H1 (cell line): Measurements from ENCODE around the gene GPLD1. TPM values are rescaled to one million over a fixed set of nuclear protein-coding genes. Genes with fewer than 3 reads are reported as not detected.

Experiments used
- CTCF ChIA-PET: fragments of 300-600 bp; sonication (Branson Sonifier 250); formaldehyde crosslinking; loops from one replicate; lab custom pipeline; 2021; ENCODE audit not compliant: partially characterized antibody; lab: Charles Lee
- POLR2A ChIA-PET: fragments of 300-600 bp; sonication (Branson Sonifier 250); formaldehyde crosslinking; loops from one replicate; lab custom pipeline; 2021; ENCODE audit warnings: inconsistent platforms; ENCODE audit not compliant: partially characterized antibody; lab: Charles Lee
- DNase-seq, 2 experiments: peaks; one replicate each; pipeline versions ENCODE4 v3.0.0 to v3.0.0-alpha.2; 2010 to 2022; ENCODE audit warnings: low spot score in 2 of 2, low read depth in 1 of 2, mixed read lengths in 1 of 2
- FAIRE-seq: peaks from 2 replicates; lab custom pipeline; 2011; peaks lifted over from hg19 to GRCh38; lab: Jason Lieb, UNC
- H2AFZ ChIP-seq: 2 replicates; pipeline ENCODE4 v1.8.1; 2012; ENCODE audit warnings: low read length, inconsistent platforms
- H2AK5ac ChIP-seq: 2 replicates; pipeline ENCODE4 v1.6.1; 2013; ENCODE audit warnings: low read depth, low read length
- H2BK120ac ChIP-seq: replicated peaks from 2 replicates; pipeline ENCODE3; 2013; ENCODE audit warnings: low read depth, low read length, inconsistent platforms
- H2BK12ac ChIP-seq: 2 replicates; pipeline ENCODE4 v1.6.1; 2013; ENCODE audit warnings: low read depth, low read length
- H2BK15ac ChIP-seq: 2 replicates; pipeline ENCODE4 v1.6.1; 2013; ENCODE audit warnings: low read length
- H2BK20ac ChIP-seq: 2 replicates; pipeline ENCODE4 v1.6.1; 2013; ENCODE audit warnings: low read length
- H2BK5ac ChIP-seq: 2 replicates; pipeline ENCODE4 v1.6.1; 2013; ENCODE audit warnings: low read depth, low read length
- H3K14ac ChIP-seq: 2 replicates; pipeline ENCODE4 v1.6.1; 2013; ENCODE audit warnings: inconsistent platforms; ENCODE audit not compliant: insufficient read length
- H3K18ac ChIP-seq: 2 replicates; pipeline ENCODE4 v1.6.1; 2013; ENCODE audit warnings: low read length; ENCODE audit errors: extremely low read depth
- H3K23ac ChIP-seq: 2 replicates; pipeline ENCODE4 v1.6.1; 2013; ENCODE audit warnings: inconsistent platforms; ENCODE audit not compliant: insufficient read length
- H3K23me2 ChIP-seq: 2 replicates; pipeline ENCODE4 v1.6.1; 2013; ENCODE audit warnings: low read depth, low read length
- H3K27ac ChIP-seq: 2 replicates; pipeline ENCODE4 v1.6.1; 2011; ENCODE audit warnings: low read depth, low read length, inconsistent platforms
- H3K27me3 ChIP-seq, 4 experiments: replicated peaks in 1 of 4; 1 replicate in 1 of 4; 2 replicates in 3 of 4; pipeline versions ENCODE4 v1.6.1 to v1.8.1; 2011 to 2013; ENCODE audit warnings: low read length in 3 of 4, mild to moderate bottlenecking in 3 of 4, inconsistent platforms in 2 of 4, mixed read lengths in 2 of 4, moderate library complexity in 1 of 4; ENCODE audit not compliant: control insufficient read depth in 3 of 4, insufficient read depth in 3 of 4; ENCODE audit errors: extremely low read depth in 1 of 4
- H3K36me3 ChIP-seq, 4 experiments: 2 replicates each; pipeline versions ENCODE4 v1.6.1 to v1.8.1; 2011 to 2013; ENCODE audit warnings: mild to moderate bottlenecking in 4 of 4, low read length in 3 of 4, moderate library complexity in 2 of 4, control low read depth in 1 of 4, inconsistent platforms in 1 of 4; ENCODE audit not compliant: insufficient read depth in 4 of 4, control insufficient read depth in 2 of 4
- H3K4ac ChIP-seq: replicated peaks from 2 replicates; pipeline ENCODE3; 2013; ENCODE audit warnings: low read length, low read depth, mixed read lengths, inconsistent platforms; ENCODE audit not compliant: insufficient read length
- H3K4me1 ChIP-seq, 4 experiments: replicated peaks in 1 of 4; 1 replicate in 1 of 4; 2 replicates in 3 of 4; pipeline versions ENCODE4 v1.6.1 to v1.8.1; 2011 to 2013; ENCODE audit warnings: low read length in 3 of 4, inconsistent platforms in 2 of 4, mixed read lengths in 1 of 4; ENCODE audit not compliant: insufficient read depth in 4 of 4, control insufficient read depth in 3 of 4
- H3K4me2 ChIP-seq, 2 experiments: 2 replicates each; pipeline versions ENCODE4 v1.6.1 to v1.8.1; 2011 to 2013; ENCODE audit warnings: low read depth in 2 of 2, low read length in 2 of 2, control low read depth in 1 of 2, inconsistent platforms in 1 of 2, mild to moderate bottlenecking in 1 of 2; ENCODE audit not compliant: insufficient read depth in 1 of 2
- H3K4me3 ChIP-seq, 4 experiments: fragments of 200-600, 300-600 bp in 1 of 4; sonication (generic), shearing (Covaris generic), sonication (Bioruptor Twin) in 1 of 4; 2 replicates each; pipeline versions ENCODE4 v1.5.1 to v1.8.1; 2011 to 2016; ENCODE audit warnings: low read length in 4 of 4, low read depth in 3 of 4, control low read depth in 2 of 4, inconsistent platforms in 2 of 4, mild to moderate bottlenecking in 2 of 4, mixed read lengths in 1 of 4, moderate library complexity in 1 of 4; ENCODE audit not compliant: insufficient read depth in 2 of 4; ENCODE audit errors: extremely low read depth in 1 of 4
- H3K56ac ChIP-seq: replicated peaks from 2 replicates; pipeline ENCODE3; 2013; ENCODE audit warnings: low read depth, mild to moderate bottlenecking, mixed read lengths, low read length, inconsistent platforms; ENCODE audit not compliant: insufficient read length
- H3K79me1 ChIP-seq: 2 replicates; pipeline ENCODE4 v1.6.1; 2013; ENCODE audit warnings: low read depth, low read length, control low read depth
- H3K79me2 ChIP-seq, 2 experiments: 2 replicates each; pipeline versions ENCODE4 v1.6.1 to v1.8.1; 2012 to 2013; ENCODE audit warnings: low read length in 2 of 2, mild to moderate bottlenecking in 2 of 2, inconsistent platforms in 1 of 2; ENCODE audit not compliant: insufficient read depth in 2 of 2, control insufficient read depth in 1 of 2
- H3K9ac ChIP-seq, 4 experiments: replicated peaks in 1 of 4; 1 replicate in 1 of 4; 2 replicates in 3 of 4; pipeline versions ENCODE4 v1.6.1 to v1.8.1; 2011 to 2013; ENCODE audit warnings: low read depth in 3 of 4, low read length in 3 of 4, control low read depth in 2 of 4, mild to moderate bottlenecking in 2 of 4, moderate library complexity in 2 of 4, inconsistent platforms in 1 of 4; ENCODE audit errors: extremely low read depth in 1 of 4
- H3K9me3 ChIP-seq, 2 experiments: 2 replicates each; pipeline versions ENCODE4 v1.6.1 to v1.8.1; 2012 to 2013; ENCODE audit warnings: mild to moderate bottlenecking in 2 of 2, moderate library complexity in 2 of 2, control low read depth in 1 of 2, inconsistent platforms in 1 of 2, low read depth in 1 of 2, low read length in 1 of 2, mixed read lengths in 1 of 2; ENCODE audit not compliant: insufficient read depth in 2 of 2
- H4K20me1 ChIP-seq, 2 experiments: replicated peaks in 1 of 2; 2 replicates each; pipeline versions ENCODE3 to v1.8.1; 2011 to 2013; ENCODE audit warnings: inconsistent platforms in 2 of 2, low read length in 2 of 2, mild to moderate bottlenecking in 1 of 2; ENCODE audit not compliant: insufficient read depth in 2 of 2, control insufficient read depth in 1 of 2
- H4K5ac ChIP-seq: 2 replicates; pipeline ENCODE4 v1.6.1; 2013; ENCODE audit warnings: low read length, low read depth, mixed read lengths, inconsistent platforms; ENCODE audit not compliant: insufficient read length
- H4K8ac ChIP-seq: 2 replicates; pipeline ENCODE4 v1.8.0; 2013; ENCODE audit warnings: mild to moderate bottlenecking, moderate library complexity, low read length, inconsistent platforms; ENCODE audit not compliant: insufficient read depth; ENCODE audit errors: extremely low read depth
- H4K91ac ChIP-seq: replicated peaks from 2 replicates; pipeline ENCODE3; 2013; ENCODE audit warnings: low read length, mixed read lengths, inconsistent platforms; ENCODE audit not compliant: insufficient read length
- CHD2 ChIP-seq: IDR thresholded peaks from 2 replicates; pipeline ENCODE4 v1.6.1; 2012; ENCODE audit warnings: low read length, improper control_type of control experiment
- EGR1 ChIP-seq: IDR thresholded peaks from 2 replicates; pipeline ENCODE4 v1.6.1; 2011; ENCODE audit warnings: low read depth, low read length, borderline replicate concordance
- GABPA ChIP-seq: IDR thresholded peaks from 2 replicates; pipeline ENCODE4 v1.6.1; 2011; ENCODE audit warnings: mild to moderate bottlenecking, low read length, moderate library complexity, borderline replicate concordance; ENCODE audit not compliant: insufficient read depth
- GTF2F1 ChIP-seq: IDR thresholded peaks from 2 replicates; pipeline ENCODE4 v1.6.1; 2012; ENCODE audit warnings: low read depth, low read length, improper control_type of control experiment, borderline replicate concordance
- HDAC2 ChIP-seq, 2 experiments: fragments of 300-600 bp in 1 of 2; sonication (generic) in 1 of 2; IDR thresholded peaks; 2 replicates each; pipeline ENCODE4 v1.6.1; 2011 to 2012; ENCODE audit warnings: low read depth in 2 of 2, low read length in 2 of 2, mild to moderate bottlenecking in 2 of 2, moderate library complexity in 2 of 2, borderline replicate concordance in 1 of 2, inconsistent platforms in 1 of 2
- HDAC6 ChIP-seq: IDR thresholded peaks from one replicate; pipeline ENCODE4 v1.7.1; 2012; ENCODE audit warnings: low read depth, mild to moderate bottlenecking, inconsistent platforms, low read length, moderate library complexity
- MAFK ChIP-seq: IDR thresholded peaks from 2 replicates; pipeline ENCODE4 v1.6.1; 2012; ENCODE audit warnings: low read depth, mild to moderate bottlenecking, improper control_type of control experiment, low read length
- RAD21 ChIP-seq, 2 experiments: IDR thresholded peaks in 1 of 2; conservative IDR thresholded peaks in 1 of 2; 2 replicates each; pipeline ENCODE4 v1.6.1; 2011; ENCODE audit warnings: low read depth in 2 of 2, low read length in 2 of 2, improper control_type of control experiment in 1 of 2, inconsistent platforms in 1 of 2, mild to moderate bottlenecking in 1 of 2, moderate library complexity in 1 of 2
- RBBP5 ChIP-seq: IDR thresholded peaks from 2 replicates; pipeline ENCODE4 v1.7.1; 2012; ENCODE audit warnings: low read depth, mild to moderate bottlenecking, inconsistent platforms, low read length, moderate library complexity, borderline replicate concordance
- RXRA ChIP-seq: IDR thresholded peaks from 2 replicates; pipeline ENCODE4 v1.6.1; 2011; ENCODE audit warnings: low read depth, mild to moderate bottlenecking, low read length, moderate library complexity; ENCODE audit not compliant: insufficient read depth
- TBP ChIP-seq: IDR thresholded peaks from 2 replicates; pipeline ENCODE4 v1.6.1; 2011; ENCODE audit warnings: low read depth, low read length, improper control_type of control experiment
- TEAD4 ChIP-seq: IDR thresholded peaks from 2 replicates; pipeline ENCODE4 v1.6.1; 2012; ENCODE audit warnings: low read depth, low read length, inconsistent platforms, mixed read lengths
- ZNF274 ChIP-seq: IDR thresholded peaks from 2 replicates; pipeline ENCODE4 v1.7.0; 2012; ENCODE audit warnings: low read length, borderline replicate concordance; ENCODE audit errors: extremely low read depth
- WGBS, 2 experiments: shearing (Covaris generic) in 1 of 2; methylation state at CpG; one replicate each; pipeline versions ENCODE4 v1.1.6 to v1.1.7; 2013 to 2015; ENCODE audit warnings: low lambda C conversion rate in 2 of 2, mixed read lengths in 2 of 2, inconsistent platforms in 1 of 2, low coverage in 1 of 2, missing lambda C conversion rate in 1 of 2; ENCODE audit not compliant: insufficient replicate concordance in 2 of 2, insufficient coverage in 1 of 2, insufficient read length in 1 of 2; ENCODE audit errors: extremely low coverage in 1 of 2, missing lambda C conversion rate in 1 of 2; 5-methylcytosine and 5-hydroxymethylcytosine counted together
- polyA plus RNA-seq, 7 experiments: library from polyadenylated mRNA; depleted of rRNA in 3 of 7; stranded (reverse) in 5 of 7; unstranded in 2 of 7; fragments of >200 nt in 5 of 7; fragments of 200-250 nt in 2 of 7; gene quantifications; 1 replicate in 5 of 7; 2 replicates in 1 of 7; 4 replicates in 1 of 7; pipeline versions ENCODE4 v1.2.1 to v1.2.3, GENCODE V29; 2011 to 2013; ENCODE audit warnings: missing spikeins in 2 of 7, mixed read lengths in 2 of 7
- total RNA-seq: library from RNA; stranded (reverse); fragmentation: NEBNext Ultra II Directional; extraction: Animal tissue kit (Norgen Biotek cat#: 25700); gene quantifications from 2 replicates; pipeline ENCODE4 v1.2.1, GENCODE V29; 2021

GPLD1 gene
- total and polyA plus RNA-seq, 2 of the 8 experiments (the other 6 are each of a cell fraction or from before 2014, with no cell fraction given) = 3.7 to 5.3 TPM

DNA sequence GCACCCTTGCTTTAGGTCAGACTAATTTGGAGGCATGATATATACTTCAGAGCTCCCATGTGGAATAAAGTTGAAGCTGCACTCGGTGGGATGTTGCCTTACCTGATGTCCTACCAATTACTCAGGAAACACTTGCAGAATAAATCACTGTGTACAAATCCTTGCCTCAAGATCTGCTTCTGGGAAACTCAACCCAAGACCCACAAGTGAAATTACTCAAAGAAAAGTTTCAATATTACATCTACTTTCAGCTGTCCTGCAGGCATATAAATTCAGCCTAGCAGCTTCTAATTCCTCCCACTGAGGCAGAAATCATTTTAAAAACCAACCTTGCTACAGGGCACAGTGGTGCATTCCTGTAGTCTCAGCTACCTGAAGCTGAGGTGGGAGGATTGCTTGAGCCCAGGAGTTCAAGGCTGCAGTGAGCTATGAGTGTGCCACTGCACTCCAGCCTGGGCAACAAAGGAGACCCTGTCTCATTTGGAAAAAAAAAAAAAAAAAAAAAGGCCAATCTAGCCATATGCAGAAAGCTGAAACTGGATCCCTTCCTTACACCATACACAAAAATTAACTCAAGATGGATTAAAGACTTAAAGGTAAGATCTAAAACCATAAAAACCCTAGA is 110.8 kb downstream of the GPLD1 start:
- Histone ChIP-seq H3K27me3 (no peaks in the 10 kb centered on the region), H3K9ac (no peak overlapping the region), H4K91ac (no peak overlapping the region), H2AFZ (no peak overlapping the region), H3K4me2 (no peak overlapping the region), H3K4ac (no peak overlapping the region), H3K23me2 (peaks cover under 1% of the 10 kb centered on the region; the same call in 1 of the 2 replicates), H3K18ac (no peak overlapping the region), H2AK5ac (no peak overlapping the region), H3K23ac (no peak overlapping the region), H2BK5ac (no peak overlapping the region), H2BK12ac (no peak overlapping the region), H3K9me3 (no peaks in the 10 kb centered on the region), H3K36me3 (no peaks in the 10 kb centered on the region), H4K5ac (no peak overlapping the region), H3K56ac (no peak overlapping the region), H3K79me1 (no peaks in the 10 kb centered on the region), H3K4me1 (no peaks in the 10 kb centered on the region), H3K79me2 (no peaks in the 10 kb centered on the region), H4K20me1 (no peaks in the 10 kb centered on the region), H3K27ac (no peak overlapping the region), H3K14ac (no peak overlapping the region), H2BK15ac (no peak overlapping the region), H2BK120ac (no peak overlapping the region), H2BK20ac (no peak overlapping the region), H4K8ac (no peak overlapping the region), H3K4me3 (no peak overlapping the region)
- FAIRE-seq = no peak
- 75% methylated on average over 1 of the region's 1 CpG; no CpG with 5 or more reads in 1 of the 2 experiments for WGBS, 2 experiments
- POLR2A ChIA-PET = no interaction called here
- CTCF ChIA-PET = interaction anchor here (1.2 to 1.3 kb wide), 2 partner anchors 10 to 95 kb away, joined by 3 to 5 read pairs; no protein-coding TSS in a partner anchor
- DNase-seq = no peak
- no peak for TF ChIP-seq EGR1
- no peak for TF ChIP-seq HDAC6
- no peak for TF ChIP-seq TEAD4
- TF ChIP-seq CHD2 = no peak
- TF ChIP-seq GTF2F1 = no peak
- TF ChIP-seq MAFK = no peak
- no peak for TF ChIP-seq HDAC2 (IDR thresholded peaks at IDR 0.05; ENCODE audit: borderline replicate concordance in 1 of 2, low read depth in 2 of 2, low read length in 2 of 2)
- TF ChIP-seq RAD21 (IDR thresholded peaks at IDR 0.05 in 1 of 2, conservative IDR thresholded peaks at IDR 0.05 in 1 of 2; ENCODE audit: low read depth in 2 of 2, low read length in 2 of 2) = no peak
- no peak for TF ChIP-seq TBP
- no peak for TF ChIP-seq ZNF274
- TF ChIP-seq RBBP5 = no peak
- no peak for TF ChIP-seq GABPA
- no peak for TF ChIP-seq RXRA
